ENCODE results near the gene MT1E. TPM values are rescaled to one million over a fixed set of nuclear protein-coding genes. Genes with fewer than 3 reads are reported as not detected.

The MT1E gene
- total and polyA plus RNA-seq, 2 of the 13 experiments (the other 11 are each of a cell fraction or from before 2014, with no cell fraction given), result 110 to 1,072 TPM

DNA sequence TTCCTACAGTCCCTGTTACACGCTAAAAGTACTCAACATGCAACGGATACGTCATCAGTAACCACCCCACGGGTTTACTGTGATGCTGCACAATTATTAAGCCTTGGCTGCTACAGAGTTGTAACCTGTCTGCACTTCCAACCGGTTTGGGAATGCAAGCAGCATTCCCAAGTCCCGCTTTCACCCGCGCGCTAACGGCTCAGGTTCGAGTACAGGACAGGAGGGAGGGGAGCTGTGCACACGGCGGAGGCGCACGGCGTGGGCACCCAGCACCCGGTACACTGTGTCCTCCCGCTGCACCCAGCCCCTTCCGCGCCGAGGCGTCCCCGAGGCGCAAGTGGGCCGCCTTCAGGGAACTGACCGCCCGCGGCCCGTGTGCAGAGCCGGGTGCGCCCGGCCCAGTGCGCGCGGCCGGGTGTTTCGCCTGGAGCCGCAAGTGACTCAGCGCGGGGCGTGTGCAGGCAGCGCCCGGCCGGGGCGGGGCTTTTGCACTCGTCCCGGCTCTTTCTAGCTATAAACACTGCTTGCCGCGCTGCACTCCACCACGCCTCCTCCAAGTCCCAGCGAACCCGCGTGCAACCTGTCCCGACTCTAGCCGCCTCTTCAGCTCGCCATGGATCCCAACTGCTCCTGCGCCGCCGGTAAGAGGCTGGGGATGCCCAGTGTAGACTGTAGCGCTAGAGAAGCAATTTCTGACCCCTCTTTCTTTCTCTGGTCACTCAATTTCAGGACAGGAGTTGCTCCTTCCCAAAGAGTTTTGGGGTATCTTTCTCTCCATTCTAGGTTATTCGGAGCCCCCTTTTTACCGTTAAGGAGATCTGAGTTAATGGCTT lies 17.3 kb upstream of the MT1E start, which contains the start of gene MT2A (continued):
- TF ChIP-seq ZBTB3 (CRISPR knock-in tag; IDR thresholded peaks at IDR 0.05; ENCODE audit: borderline replicate concordance, low read depth) (no peak), MEIS1 (CRISPR knock-in tag; IDR thresholded peaks at IDR 0.05; ENCODE audit: borderline replicate concordance) (no peak), ZNF20 (CRISPR knock-in tag; IDR thresholded peaks at IDR 0.05) (peak; percentile 56; the same call in 1 of the 2 replicates), SIX4 (CRISPR knock-in tag; IDR thresholded peaks at IDR 0.05) (no peak), ZNF790 (CRISPR knock-in tag; IDR thresholded peaks at IDR 0.05; ENCODE audit: borderline replicate concordance) (peak; percentile 95; the same call in 1 of the 2 replicates), SP140L (CRISPR knock-in tag; IDR thresholded peaks at IDR 0.05; ENCODE audit: borderline replicate concordance) (no peak), SP4 (CRISPR knock-in tag; IDR thresholded peaks at IDR 0.05) (peak; percentile 72), ZNF232 (CRISPR knock-in tag; IDR thresholded peaks at IDR 0.05; ENCODE audit: borderline replicate concordance) (peak; percentile 86; the same call in 1 of the 2 replicates), RAD51 (IDR thresholded peaks at IDR 0.05; ENCODE audit: borderline replicate concordance) (no peak), SMAD3 (CRISPR knock-in tag; IDR thresholded peaks at IDR 0.05) (no peak; the same call in 1 of the 2 replicates), REPIN1 (CRISPR knock-in tag; IDR thresholded peaks at IDR 0.05; ENCODE audit: borderline replicate concordance, low read depth) (peak; percentile 96), ZNF367 (CRISPR knock-in tag; IDR thresholded peaks at IDR 0.05; ENCODE audit: borderline replicate concordance) (no peak), FOXC1 (CRISPR knock-in tag; IDR thresholded peaks at IDR 0.05; ENCODE audit: borderline replicate concordance) (peak; percentile 56; the same call in 1 of the 2 replicates), IRF2 (CRISPR knock-in tag; IDR thresholded peaks at IDR 0.05) (no peak), NFE2L1 (CRISPR knock-in tag; IDR thresholded peaks at IDR 0.05; ENCODE audit: borderline replicate concordance) (peak; percentile 88; the same call in 1 of the 2 replicates), FOXJ3 (CRISPR knock-in tag; IDR thresholded peaks at IDR 0.05; ENCODE audit: borderline replicate concordance) (peak; percentile 78), DNMT1 (CRISPR knock-in tag; IDR thresholded peaks at IDR 0.05) (peak; percentile 89; the same call in 1 of the 2 replicates), XRCC5 (optimal IDR thresholded peaks at IDR 0.05; ENCODE audit: low read length) (peak; percentile 72), HMG20A (CRISPR knock-in tag; IDR thresholded peaks at IDR 0.05; ENCODE audit: borderline replicate concordance) (no peak; the same call in none of the 2 replicates)
- TF ChIP-seq, protein P1, sequence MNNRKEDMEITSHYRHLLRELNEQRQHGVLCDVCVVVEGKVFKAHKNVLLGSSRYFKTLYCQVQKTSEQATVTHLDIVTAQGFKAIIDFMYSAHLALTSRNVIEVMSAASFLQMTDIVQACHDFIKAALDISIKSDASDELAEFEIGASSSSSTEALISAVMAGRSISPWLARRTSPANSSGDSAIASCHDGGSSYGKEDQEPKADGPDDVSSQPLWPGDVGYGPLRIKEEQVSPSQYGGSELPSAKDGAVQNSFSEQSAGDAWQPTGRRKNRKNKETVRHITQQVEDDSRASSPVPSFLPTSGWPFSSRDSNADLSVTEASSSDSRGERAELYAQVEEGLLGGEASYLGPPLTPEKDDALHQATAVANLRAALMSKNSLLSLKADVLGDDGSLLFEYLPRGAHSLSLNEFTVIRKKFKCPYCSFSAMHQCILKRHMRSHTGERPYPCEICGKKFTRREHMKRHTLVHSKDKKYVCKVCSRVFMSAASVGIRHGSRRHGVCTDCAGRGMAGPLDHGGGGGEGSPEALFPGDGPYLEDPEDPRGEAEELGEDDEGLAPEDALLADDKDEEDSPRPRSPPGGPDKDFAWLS (CRISPR knock-in tag; IDR thresholded peaks at IDR 0.05; ENCODE audit: borderline replicate concordance), result no peak
- TF ChIP-seq, protein P2, sequence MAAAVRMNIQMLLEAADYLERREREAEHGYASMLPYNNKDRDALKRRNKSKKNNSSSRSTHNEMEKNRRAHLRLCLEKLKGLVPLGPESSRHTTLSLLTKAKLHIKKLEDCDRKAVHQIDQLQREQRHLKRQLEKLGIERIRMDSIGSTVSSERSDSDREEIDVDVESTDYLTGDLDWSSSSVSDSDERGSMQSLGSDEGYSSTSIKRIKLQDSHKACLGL (CRISPR knock-in tag; IDR thresholded peaks at IDR 0.05), result peak; percentile 87
- TF ChIP-seq, protein P3, sequence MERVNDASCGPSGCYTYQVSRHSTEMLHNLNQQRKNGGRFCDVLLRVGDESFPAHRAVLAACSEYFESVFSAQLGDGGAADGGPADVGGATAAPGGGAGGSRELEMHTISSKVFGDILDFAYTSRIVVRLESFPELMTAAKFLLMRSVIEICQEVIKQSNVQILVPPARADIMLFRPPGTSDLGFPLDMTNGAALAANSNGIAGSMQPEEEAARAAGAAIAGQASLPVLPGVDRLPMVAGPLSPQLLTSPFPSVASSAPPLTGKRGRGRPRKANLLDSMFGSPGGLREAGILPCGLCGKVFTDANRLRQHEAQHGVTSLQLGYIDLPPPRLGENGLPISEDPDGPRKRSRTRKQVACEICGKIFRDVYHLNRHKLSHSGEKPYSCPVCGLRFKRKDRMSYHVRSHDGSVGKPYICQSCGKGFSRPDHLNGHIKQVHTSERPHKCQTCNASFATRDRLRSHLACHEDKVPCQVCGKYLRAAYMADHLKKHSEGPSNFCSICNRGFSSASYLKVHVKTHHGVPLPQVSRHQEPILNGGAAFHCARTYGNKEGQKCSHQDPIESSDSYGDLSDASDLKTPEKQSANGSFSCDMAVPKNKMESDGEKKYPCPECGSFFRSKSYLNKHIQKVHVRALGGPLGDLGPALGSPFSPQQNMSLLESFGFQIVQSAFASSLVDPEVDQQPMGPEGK (CRISPR knock-in tag; IDR thresholded peaks at IDR 0.05), result peak; percentile 39; the same call in 1 of the 2 replicates
- TF ChIP-seq, protein P4, sequence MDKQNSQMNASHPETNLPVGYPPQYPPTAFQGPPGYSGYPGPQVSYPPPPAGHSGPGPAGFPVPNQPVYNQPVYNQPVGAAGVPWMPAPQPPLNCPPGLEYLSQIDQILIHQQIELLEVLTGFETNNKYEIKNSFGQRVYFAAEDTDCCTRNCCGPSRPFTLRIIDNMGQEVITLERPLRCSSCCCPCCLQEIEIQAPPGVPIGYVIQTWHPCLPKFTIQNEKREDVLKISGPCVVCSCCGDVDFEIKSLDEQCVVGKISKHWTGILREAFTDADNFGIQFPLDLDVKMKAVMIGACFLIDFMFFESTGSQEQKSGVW (CRISPR knock-in tag; IDR thresholded peaks at IDR 0.05; ENCODE audit: borderline replicate concordance), result peak; percentile 4; the same call in 1 of the 2 replicates

Measured in HepG2 (cell line).